RWPE1 (cell line): ENCODE measurements around the gene METTL1.
"Not testable (repeated sequence)": the region's sequence is repeated elsewhere in the genome, so short reads cannot be mapped to it uniquely, and the experiment has no call there.

ENCODE experiments used
- CTCF ChIA-PET: fragments of 350-600 bp; sonication (Branson Sonifier 250); formaldehyde crosslinking; extraction: SDS; loops from one replicate; lab custom pipeline; 2021; lab: Yijun Ruan, JAX
- POLR2A ChIA-PET: fragments of 400-600 bp; formaldehyde crosslinking; extraction: SDS; loops from one replicate; lab custom pipeline; 2020; ENCODE audit warnings: antibody characterized with exemption; ENCODE audit not compliant: low non-redundant PET; lab: Yijun Ruan, JAX
- DNase-seq: peaks from one replicate; pipeline ENCODE4 v3.0.0; 2012; ENCODE audit warnings: low spot score
- H3K27ac ChIP-seq: fragments of 450-650 bp; 2 replicates; pipeline ENCODE4 v1.5.1; 2017
- TF ChIP-seq, protein P1 (sequence below): fragments of 450-650 bp; conservative IDR thresholded peaks from 2 replicates; pipeline ENCODE4 v1.5.1; 2017; ENCODE audit warnings: low read depth, mild to moderate bottlenecking

METTL1 gene

DNA sequence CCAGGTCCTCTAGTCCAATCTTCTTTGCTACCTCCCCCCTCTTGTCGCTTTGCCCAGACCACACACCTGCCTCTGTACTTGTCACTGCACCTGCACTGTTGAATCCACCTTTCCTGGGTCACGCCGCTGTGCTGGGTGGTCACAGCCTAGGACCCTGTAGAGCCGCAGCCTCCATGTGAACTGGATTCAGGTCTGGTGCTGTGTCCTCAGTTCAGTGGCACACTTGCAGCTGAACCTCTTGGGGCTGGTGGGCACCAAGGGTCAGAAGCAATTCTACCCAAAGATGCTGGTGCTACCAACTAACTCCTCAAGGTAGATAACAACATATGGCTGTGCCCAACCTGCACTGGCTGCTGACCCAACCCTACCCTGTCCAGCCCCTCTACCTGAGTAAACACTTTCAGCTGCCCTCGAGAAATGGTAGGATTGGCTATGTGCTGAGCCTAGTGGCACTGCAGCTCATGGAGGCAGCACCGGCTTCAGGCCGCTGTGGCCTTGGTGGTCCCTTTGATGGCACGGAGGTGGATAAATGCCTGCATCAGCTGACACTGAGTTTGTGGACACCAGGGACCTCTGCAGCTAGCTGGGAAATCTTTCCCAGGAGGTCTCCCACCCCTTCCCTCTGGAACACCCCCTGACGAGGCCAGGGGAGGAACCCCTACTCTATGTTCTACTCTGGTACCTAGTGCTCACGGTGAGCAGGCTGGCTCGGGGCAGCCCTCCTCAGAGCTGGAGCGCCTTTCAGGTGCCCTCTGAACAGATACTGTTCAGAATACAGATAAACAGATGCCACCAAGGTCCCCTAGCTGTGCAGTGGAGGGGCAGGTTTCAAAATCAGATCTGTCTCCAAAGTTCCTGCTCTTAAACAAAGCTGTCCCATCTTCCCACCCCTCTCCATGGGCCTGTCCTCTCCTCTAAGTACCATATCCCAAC lies 47.6 kb downstream of the METTL1 start:
- H3K27ac ChIP-seq: no peak overlapping the region
- ChIA-PET CTCF (interaction anchor here (0.6 to 3.0 kb wide), 3 partner anchors 21 to 141 kb away, joined by 3 to 14 read pairs (median 5); partner anchors contain the start of gene TSPAN31), POLR2A (no interaction called here)
- DNase-seq: no peak
- TF ChIP-seq, protein P1, sequence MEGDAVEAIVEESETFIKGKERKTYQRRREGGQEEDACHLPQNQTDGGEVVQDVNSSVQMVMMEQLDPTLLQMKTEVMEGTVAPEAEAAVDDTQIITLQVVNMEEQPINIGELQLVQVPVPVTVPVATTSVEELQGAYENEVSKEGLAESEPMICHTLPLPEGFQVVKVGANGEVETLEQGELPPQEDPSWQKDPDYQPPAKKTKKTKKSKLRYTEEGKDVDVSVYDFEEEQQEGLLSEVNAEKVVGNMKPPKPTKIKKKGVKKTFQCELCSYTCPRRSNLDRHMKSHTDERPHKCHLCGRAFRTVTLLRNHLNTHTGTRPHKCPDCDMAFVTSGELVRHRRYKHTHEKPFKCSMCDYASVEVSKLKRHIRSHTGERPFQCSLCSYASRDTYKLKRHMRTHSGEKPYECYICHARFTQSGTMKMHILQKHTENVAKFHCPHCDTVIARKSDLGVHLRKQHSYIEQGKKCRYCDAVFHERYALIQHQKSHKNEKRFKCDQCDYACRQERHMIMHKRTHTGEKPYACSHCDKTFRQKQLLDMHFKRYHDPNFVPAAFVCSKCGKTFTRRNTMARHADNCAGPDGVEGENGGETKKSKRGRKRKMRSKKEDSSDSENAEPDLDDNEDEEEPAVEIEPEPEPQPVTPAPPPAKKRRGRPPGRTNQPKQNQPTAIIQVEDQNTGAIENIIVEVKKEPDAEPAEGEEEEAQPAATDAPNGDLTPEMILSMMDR: no peak

DNA sequence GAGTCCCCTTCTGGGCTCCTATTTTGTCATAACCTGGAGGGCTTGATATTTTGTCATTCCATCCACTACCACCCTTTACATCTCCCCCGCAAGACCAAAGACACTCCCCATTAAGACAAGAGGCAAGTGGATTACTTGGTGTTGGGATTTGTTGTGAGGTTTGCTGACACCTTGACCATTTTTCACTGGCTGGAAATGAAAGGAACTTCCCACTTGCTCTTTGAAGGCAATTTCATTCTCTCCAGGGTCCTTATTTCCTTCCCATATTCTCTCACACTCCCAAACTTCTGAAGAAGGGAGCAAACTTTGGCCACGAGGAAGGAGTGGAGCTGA lies 48.3 kb downstream of the METTL1 start:
- no peak for DNase-seq
- ChIA-PET CTCF (interaction anchor here (0.6 to 0.9 kb wide), 2 partner anchors 53 to 140 kb away, joined by 3 to 5 read pairs; no protein-coding TSS in a partner anchor), POLR2A (no interaction called here)
- TF ChIP-seq, protein P1: no peak
- H3K27ac ChIP-seq: peak overlapping the region; percentile 16; the same call in 1 of the 2 replicates

DNA sequence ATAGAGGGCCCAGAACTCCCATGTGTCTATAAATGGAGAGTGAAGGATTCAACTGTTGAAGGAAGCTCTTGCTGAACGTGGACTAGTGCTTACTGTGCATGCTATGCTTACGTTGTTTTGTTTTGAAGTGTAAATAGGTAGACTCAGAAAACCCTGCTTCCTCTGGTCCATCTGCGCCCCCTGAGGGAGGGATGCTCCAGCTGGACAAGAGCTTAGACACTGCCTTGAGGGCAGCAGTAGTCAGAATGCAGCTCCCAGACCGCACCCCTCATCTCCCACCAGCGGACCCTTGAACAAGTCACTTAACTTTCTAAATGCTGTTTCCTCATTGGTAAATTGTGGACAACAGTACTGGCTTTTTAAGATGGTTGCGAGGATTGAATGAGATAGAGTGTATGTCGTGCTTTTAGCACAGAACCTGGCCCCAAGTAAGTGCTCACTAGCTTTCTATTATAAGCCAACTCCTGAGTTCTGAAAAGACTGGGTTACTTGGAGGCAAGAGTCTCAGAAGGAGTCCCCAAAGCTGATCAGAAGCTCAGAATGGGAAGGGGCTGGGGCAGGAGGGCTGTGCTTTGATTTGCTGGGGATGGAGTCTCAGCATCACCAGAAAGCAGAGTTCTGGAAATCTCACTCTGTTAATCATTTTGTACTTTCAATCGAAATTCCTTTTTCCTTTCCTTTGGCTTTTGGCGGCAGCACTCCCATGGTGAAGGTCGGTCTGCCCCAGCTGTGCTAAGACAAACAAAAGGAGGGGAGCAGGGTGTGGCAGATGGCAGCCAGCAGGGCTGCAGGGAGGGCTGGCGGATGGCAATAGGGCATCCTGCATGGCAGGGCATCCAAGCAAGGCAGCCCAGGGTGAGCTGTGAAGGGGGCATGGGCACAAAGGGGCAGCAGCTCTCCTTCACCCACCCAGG lies 48.9 kb downstream of the METTL1 start:
- DNase-seq: no peak
- TF ChIP-seq, protein P1: no peak
- CTCF ChIA-PET: interaction anchor here (0.6 to 0.9 kb wide), 2 partner anchors 52 to 140 kb away, joined by 3 to 5 read pairs; no protein-coding TSS in a partner anchor
- POLR2A ChIA-PET: no interaction called here
- H3K27ac ChIP-seq: peak overlapping the region; percentile 16; the same call in 1 of the 2 replicates

DNA sequence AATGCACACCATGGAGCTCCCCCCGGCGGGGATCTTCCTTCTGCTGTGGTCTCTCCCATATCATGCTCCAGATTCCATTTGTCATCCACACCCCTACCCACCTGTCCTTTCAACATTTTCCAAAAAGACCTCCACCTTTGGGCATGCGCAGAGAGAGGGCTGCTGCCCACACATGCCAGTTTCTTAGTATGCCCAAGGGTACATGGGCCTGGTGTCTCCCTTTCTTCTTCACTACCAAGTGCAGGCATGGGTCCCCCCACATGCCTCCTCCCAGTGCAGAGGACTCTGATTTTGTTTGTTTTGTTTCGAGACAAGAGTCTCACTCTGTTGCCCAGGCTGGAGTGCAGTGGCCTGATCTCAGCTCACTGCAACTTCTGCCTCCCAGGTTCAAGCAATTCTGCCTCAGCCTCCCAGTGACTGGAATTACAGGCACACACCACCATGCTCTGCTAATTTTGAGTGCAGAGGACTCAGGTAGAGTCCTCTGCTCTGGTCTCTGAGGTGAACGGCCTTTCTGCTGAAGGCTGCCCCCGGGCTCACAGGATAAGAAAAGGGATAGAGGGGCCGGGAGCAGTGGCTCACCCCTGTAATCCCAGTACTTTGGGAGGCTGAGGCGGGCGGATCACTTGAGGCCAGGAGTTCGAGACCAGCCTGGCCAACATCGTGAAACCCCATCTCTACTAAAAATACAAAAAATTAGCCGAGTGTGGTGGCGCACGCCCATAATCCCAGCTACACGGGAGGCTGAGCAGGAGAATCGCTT lies 49.9 kb downstream of the METTL1 start:
- H3K27ac ChIP-seq, CTCF ChIA-PET, DNase-seq, POLR2A ChIA-PET: not testable (repeated sequence)

DNA sequence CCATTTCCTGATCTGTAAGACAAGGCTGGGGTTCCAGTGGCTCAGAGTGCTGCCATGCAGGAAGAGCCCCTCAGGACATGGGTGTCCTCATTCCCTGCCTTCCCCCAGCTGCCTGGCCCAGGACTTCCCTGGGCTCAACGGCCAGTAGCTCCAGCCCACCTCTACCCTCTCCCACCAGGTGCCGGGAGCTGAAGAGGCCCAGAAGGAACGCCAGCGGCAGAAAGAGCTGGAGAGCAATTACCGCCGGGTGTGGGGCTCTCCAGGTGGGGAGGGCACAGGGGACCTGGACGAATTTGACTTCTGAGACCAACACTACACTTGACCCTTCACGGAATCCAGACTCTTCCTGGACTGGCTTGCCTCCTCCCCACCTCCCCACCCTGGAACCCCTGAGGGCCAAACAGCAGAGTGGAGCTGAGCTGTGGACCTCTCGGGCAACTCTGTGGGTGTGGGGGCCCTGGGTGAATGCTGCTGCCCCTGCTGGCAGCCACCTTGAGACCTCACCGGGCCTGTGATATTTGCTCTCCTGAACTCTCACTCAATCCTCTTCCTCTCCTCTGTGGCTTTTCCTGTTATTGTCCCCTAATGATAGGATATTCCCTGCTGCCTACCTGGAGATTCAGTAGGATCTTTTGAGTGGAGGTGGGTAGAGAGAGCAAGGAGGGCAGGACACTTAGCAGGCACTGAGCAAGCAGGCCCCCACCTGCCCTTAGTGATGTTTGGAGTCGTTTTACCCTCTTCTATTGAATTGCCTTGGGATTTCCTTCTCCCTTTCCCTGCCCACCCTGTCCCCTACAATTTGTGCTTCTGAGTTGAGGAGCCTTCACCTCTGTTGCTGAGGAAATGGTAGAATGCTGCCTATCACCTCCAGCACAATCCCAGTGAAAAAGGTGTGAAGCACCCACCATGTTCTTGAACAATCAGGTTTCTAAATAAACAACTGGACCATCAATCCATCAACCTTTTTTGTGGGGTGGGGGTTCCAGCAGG lies 51.0 kb downstream of the METTL1 start:
- ChIA-PET CTCF (interaction anchor here (0.6 kb wide), 1 partner anchor 117 kb away, joined by 4 read pairs; no protein-coding TSS in a partner anchor), POLR2A (interaction anchor here (0.6 kb wide), 1 partner anchor 48 kb away, joined by 3 read pairs; no protein-coding TSS in a partner anchor)
- TF ChIP-seq, protein P1: no peak
- no peak for DNase-seq
- H3K27ac ChIP-seq: no peak overlapping the region
